ENCODE data around the gene CYP1A2. TPM values are rescaled to one million over a fixed set of nuclear protein-coding genes. Genes with fewer than 3 reads are reported as not detected.

Gene CYP1A2
- total RNA-seq, 1 experiment from 2014 or later: not detected

DNA sequence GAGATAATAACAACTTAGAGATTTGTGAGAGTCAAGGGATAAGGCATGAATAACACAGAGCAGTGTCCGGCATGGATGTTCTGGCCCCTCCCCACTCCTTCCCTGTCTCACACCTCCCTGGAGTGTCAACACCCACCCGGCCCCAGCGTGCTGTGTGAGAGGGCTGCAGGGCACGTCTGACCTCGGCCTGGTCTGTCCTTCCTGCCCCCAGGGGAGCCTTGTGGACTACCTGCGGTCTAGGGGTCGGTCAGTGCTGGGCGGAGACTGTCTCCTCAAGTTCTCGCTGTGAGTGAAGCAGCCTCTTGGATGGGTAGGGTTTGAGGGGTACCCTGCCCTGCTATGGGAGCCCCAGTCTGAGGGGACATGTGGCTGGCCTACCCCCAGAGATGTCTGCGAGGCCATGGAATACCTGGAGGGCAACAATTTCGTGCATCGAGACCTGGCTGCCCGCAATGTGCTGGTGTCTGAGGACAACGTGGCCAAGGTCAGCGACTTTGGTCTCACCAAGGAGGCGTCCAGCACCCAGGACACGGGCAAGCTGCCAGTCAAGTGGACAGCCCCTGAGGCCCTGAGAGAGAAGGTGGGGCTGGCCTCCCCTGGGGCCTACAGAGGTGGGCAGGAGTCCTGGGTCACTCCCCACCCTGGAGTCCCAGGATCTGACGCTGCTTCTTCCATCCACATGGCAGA lies 52.8 kb downstream of the CYP1A2 start:
- Histone ChIP-seq H3K18ac (ENCODE audit: insufficient read length, low read depth, low read length) (no peak overlapping the region), H3K27me3 (ENCODE audit: insufficient read depth, low read length) (no peaks in the 10 kb centered on the region), H2BK5ac (ENCODE audit: insufficient read length, low read length) (no peak overlapping the region), H2AFZ (ENCODE audit: low read length) (no peak overlapping the region), H2BK20ac (ENCODE audit: low read depth, low read length, poor library complexity, severe bottlenecking) (no peak overlapping the region), H3K79me1 (ENCODE audit: insufficient read depth, low read depth, low read length, poor library complexity, severe bottlenecking) (no peaks in the 10 kb centered on the region), H3K4ac (ENCODE audit: low read depth, low read length) (no peak overlapping the region), H3K56ac (ENCODE audit: insufficient read length, low read depth, low read length) (no peak overlapping the region), H3K23me2 (ENCODE audit: insufficient read length, low read depth, low read length, poor library complexity, severe bottlenecking) (no peaks in the 10 kb centered on the region), H3K4me1 (ENCODE audit: insufficient read depth, low read length) (no peaks in the 10 kb centered on the region), H2AK5ac (ENCODE audit: insufficient read length, low read length) (no peak overlapping the region), H4K91ac (ENCODE audit: insufficient read length, low read depth, low read length) (no peak overlapping the region), H4K5ac (ENCODE audit: insufficient read length, low read depth, low read length) (no peak overlapping the region), H4K8ac (replicated peaks; ENCODE audit: insufficient read length, low read depth, low read length) (no peak overlapping the region), H3K79me2 (ENCODE audit: insufficient read depth, low read length) (no peaks in the 10 kb centered on the region), H2BK120ac (ENCODE audit: low read depth, low read length, poor library complexity, severe bottlenecking) (no peak overlapping the region), H4K20me1 (ENCODE audit: control insufficient read depth, insufficient read depth, insufficient read length) (no peaks in the 10 kb centered on the region), H3K9ac (ENCODE audit: extremely low read depth, insufficient read length, low read length) (no peak overlapping the region), H3T11ph (ENCODE audit: low read length) (no peak overlapping the region), H3K27ac (ENCODE audit: insufficient read length, low read depth, low read length) (no peak overlapping the region), H3K14ac (ENCODE audit: insufficient read depth, low read length) (no peak overlapping the region), H3K9me3 (ENCODE audit: control insufficient read depth, low read depth, low read length) (no peaks in the 10 kb centered on the region), H2BK12ac (ENCODE audit: insufficient read length, low read depth, low read length) (no peak overlapping the region), H3K23ac (ENCODE audit: insufficient read length, low read depth, low read length) (no peak overlapping the region), H3K4me2 (ENCODE audit: insufficient read depth, insufficient read length, low read length) (no peak overlapping the region), H2BK15ac (ENCODE audit: low read depth, low read length) (no peak overlapping the region)
- no peaks in the 10 kb centered on the region for H3K9me3 Mint-ChIP-seq
- WGBS (ENCODE audit: extremely low coverage, insufficient read length, low lambda C conversion rate): no CpG with 5 or more reads among the region's 18 CpGs
- no peaks in the 10 kb centered on the region for H3K27me3 Mint-ChIP-seq (ENCODE audit: low read depth)
- H3K4me1 Mint-ChIP-seq: peaks cover 2 to 7% of the 10 kb centered on the region in 2 experiments
- H3K27ac Mint-ChIP-seq: no peak overlapping the region
- no peak for DNase-seq
- H3K4me3 Mint-ChIP-seq: no peak overlapping the region
- no peak for TF ChIP-seq CTCF (conservative IDR thresholded peaks at IDR 0.05)
- H3K36me3 Mint-ChIP-seq (ENCODE audit: insufficient read depth in 1 of 3, low read depth in 3 of 3): peaks cover 11 to 34% (median 34%) of the 10 kb centered on the region in 3 experiments; a peak in 5 of 7 replicates

All from H9 (cell line).